Measurements from ENCODE around the gene SNX30. TPM values are rescaled to one million over a fixed set of nuclear protein-coding genes. Genes with fewer than 3 reads are reported as not detected.

SNX30 gene
- total RNA-seq, 4 donors from 2014 or later = 18.2 to 46.4 (median 26.2) TPM

DNA sequence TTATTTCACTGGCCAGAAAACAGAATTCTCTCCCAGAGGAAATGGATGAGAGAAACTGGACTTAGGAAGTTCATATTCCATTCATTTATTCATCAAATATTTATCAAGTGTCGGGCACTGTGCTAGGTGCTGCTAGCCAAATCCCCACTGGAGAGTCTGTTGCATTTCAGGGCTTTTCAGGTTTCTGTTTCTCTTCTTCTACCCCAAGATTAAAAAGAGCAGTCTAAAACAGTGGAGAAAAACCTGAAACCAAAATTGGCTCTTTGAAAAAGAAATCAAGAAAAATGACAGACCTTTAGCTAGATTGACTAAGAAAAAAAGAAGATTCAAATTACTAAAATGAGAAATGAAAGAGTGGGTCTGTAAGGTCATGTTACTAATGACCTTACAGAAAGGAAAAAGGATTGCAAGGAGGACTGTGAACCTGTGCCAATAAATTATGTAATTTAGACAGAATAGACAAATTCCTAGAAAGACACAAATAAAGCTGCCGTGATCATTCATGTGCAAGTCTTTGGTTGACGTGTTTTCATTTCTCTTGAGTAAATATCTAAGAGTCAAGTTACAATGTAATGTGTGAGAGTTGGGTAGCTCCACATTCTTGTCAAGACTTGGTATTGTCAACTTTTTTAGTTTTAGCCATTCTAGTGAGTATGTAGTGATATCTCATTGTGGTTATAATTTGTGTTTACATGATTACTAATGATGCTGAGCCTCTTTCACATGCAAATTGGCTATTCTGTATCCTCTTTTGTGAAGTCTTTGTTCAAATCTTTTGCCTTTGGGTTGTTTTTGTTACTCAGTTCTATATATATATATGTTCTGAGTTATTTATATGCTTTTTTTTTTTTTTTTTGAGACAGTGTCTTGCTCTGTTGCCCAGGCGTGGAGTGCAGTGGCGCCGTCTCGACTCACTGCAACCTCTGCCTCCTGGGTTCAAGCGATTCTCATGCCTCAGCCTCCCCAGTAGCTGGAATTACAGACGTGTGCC, 23.7 kb downstream of the SNX30 start:
- TF ChIP-seq, protein P1, sequence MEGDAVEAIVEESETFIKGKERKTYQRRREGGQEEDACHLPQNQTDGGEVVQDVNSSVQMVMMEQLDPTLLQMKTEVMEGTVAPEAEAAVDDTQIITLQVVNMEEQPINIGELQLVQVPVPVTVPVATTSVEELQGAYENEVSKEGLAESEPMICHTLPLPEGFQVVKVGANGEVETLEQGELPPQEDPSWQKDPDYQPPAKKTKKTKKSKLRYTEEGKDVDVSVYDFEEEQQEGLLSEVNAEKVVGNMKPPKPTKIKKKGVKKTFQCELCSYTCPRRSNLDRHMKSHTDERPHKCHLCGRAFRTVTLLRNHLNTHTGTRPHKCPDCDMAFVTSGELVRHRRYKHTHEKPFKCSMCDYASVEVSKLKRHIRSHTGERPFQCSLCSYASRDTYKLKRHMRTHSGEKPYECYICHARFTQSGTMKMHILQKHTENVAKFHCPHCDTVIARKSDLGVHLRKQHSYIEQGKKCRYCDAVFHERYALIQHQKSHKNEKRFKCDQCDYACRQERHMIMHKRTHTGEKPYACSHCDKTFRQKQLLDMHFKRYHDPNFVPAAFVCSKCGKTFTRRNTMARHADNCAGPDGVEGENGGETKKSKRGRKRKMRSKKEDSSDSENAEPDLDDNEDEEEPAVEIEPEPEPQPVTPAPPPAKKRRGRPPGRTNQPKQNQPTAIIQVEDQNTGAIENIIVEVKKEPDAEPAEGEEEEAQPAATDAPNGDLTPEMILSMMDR (IDR thresholded peaks at IDR 0.05) = no peak
- no peak for TF ChIP-seq POLR2A (IDR thresholded peaks at IDR 0.05)
- H3K27me3 ChIP-seq = no peaks in the 10 kb centered on the region
- peaks cover 0 to 7% (median 0%) of the 10 kb centered on the region in 4 donors for H3K4me1 ChIP-seq

DNA sequence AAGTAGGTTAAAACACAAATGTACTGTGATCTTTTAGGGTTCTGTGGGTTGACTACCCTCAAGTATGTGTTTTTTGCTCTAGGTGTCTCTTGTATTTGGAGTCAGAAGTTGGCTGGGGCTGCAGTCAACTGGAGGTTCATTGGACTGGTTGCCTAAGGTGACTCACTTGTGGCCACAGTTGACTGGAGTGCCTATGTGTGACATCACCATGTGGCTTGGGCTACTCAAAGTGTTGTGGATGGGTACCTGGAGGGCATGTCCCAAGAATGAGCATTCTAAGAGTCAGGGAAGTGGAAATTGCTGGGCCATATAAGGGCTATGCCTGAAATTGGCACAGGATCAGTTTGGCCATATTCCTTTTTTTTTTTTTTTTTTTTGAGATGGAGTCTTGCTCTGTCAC, 27.4 kb downstream of the SNX30 start:
- H3K27ac ChIP-seq = no peak overlapping the region
- H3K4me1 ChIP-seq = peaks cover 0 to 11% (median 0%) of the 10 kb centered on the region in 4 donors
- no peaks in the 10 kb centered on the region for H3K27me3 ChIP-seq
- no peak for DNase-seq
- H3K4me3 ChIP-seq = no peak overlapping the region
- H3K36me3 ChIP-seq = no peaks in the 10 kb centered on the region
- TF ChIP-seq, protein P1 (IDR thresholded peaks at IDR 0.05) = no peak
- no peak for TF ChIP-seq POLR2A (IDR thresholded peaks at IDR 0.05)
- H3K9me3 ChIP-seq = no peaks in the 10 kb centered on the region

More for the DNA sequence above, 23.7 kb downstream of the SNX30 start:
- Histone ChIP-seq H3K9me3 (no peaks in the 10 kb centered on the region), H3K36me3 (no peaks in the 10 kb centered on the region), H3K4me3 (no peak overlapping the region), H3K27ac (no peak overlapping the region)
- no peak for DNase-seq

- Histone ChIP-seq H3K27me3 (no peaks in the 10 kb centered on the region), H3K9me3 (no peaks in the 10 kb centered on the region), H3K4me3 (no peak overlapping the region), H3K27ac (no peak overlapping the region), H3K4me1 (peaks cover 0 to 20% (median 0%) of the 10 kb centered on the region in 4 donors), H3K36me3 (no peaks in the 10 kb centered on the region)
- TF ChIP-seq POLR2A (IDR thresholded peaks at IDR 0.05) = no peak
- TF ChIP-seq, protein P1 (IDR thresholded peaks at IDR 0.05) = no peak
- DNase-seq = no peak
These were observed 30.0 kb downstream of the SNX30 start for GRCh38 chr9:112780450-112781036.

DNA sequence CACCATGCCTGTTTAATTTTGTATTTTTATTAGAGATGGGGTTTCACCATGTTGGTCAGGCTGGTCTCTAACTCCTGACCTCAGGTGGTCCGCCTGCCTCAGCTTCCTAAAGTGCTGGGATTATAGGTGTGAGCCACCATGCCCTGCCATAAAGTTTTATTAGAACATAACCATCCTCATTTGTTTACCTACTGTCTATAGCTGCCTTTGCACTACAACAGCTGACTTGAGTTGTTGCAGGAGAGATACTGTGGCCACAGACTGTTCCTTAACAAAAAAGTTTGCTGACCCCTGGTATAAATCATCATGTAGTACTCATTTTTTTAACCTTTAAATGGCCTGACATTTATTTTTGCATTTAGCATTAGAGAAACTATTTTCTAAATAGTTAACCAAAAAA, 31.7 kb downstream of the SNX30 start:
- H3K27ac ChIP-seq = no peak overlapping the region
- no peak for TF ChIP-seq POLR2A (IDR thresholded peaks at IDR 0.05)
- TF ChIP-seq, protein P1 (IDR thresholded peaks at IDR 0.05) = no peak

DNA sequence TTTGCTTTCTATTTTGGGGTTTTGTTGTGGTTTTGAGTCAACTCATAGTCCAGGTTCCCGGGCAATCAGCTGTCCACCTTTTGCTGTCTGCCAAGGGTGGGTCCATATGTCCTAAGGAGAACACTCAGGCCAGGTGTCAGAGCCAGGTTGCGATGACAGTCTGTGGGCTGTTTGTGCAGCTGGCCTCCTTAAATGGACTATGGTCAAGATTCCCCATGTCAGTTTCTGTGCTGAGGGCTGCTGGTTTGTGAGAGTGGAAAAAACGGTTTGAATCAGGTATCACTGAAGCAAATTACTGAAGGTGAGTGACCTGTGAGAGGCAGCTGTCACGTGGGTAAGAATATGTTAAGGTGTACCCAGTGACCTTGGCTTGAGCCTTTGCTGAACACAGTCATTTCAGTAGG, 33.0 kb downstream of the SNX30 start:
- Histone ChIP-seq H3K27me3 (no peaks in the 10 kb centered on the region), H3K36me3 (no peaks in the 10 kb centered on the region), H3K9me3 (no peaks in the 10 kb centered on the region), H3K4me1 (peaks cover 0 to 20% (median 0%) of the 10 kb centered on the region in 4 donors), H3K4me3 (no peak overlapping the region), H3K27ac (no peak overlapping the region)
- TF ChIP-seq, protein P1 (IDR thresholded peaks at IDR 0.05) = no peak
- TF ChIP-seq POLR2A (IDR thresholded peaks at IDR 0.05) = no peak
- no peak for DNase-seq

More for the DNA sequence above, 31.7 kb downstream of the SNX30 start:
- Histone ChIP-seq H3K4me3 (no peak overlapping the region), H3K27me3 (no peaks in the 10 kb centered on the region), H3K4me1 (peaks cover 0 to 20% (median 0%) of the 10 kb centered on the region in 4 donors), H3K9me3 (no peaks in the 10 kb centered on the region), H3K36me3 (no peaks in the 10 kb centered on the region)
- no peak for DNase-seq

All from Peyer's patch (tissue), 4 donors.